HepG2 (cell line): ENCODE results near the gene IGF2. TPM values are rescaled to one million over a fixed set of nuclear protein-coding genes. Genes with fewer than 3 reads are reported as not detected.

ENCODE experiments used
- HMGA1 ChIP-seq: sonication (generic); formaldehyde crosslinking; conservative IDR thresholded peaks from 2 replicates; pipeline ENCODE4 v1.4.0; 2020; ENCODE audit warnings: missing genetic modification reagents
- JARID2 ChIP-seq: sonication (generic); formaldehyde crosslinking; IDR thresholded peaks from 2 replicates; pipeline ENCODE4 v1.8.1; 2023; ENCODE audit warnings: missing genetic modification reagents, inconsistent platforms; ENCODE audit not compliant: insufficient replicate concordance
- MXD1 ChIP-seq: sonication (generic); formaldehyde crosslinking; IDR thresholded peaks from 2 replicates; pipeline ENCODE4 v1.4.0; 2020; ENCODE audit warnings: mild to moderate bottlenecking, missing genetic modification reagents
- PHF8 ChIP-seq: sonication (generic); formaldehyde crosslinking; IDR thresholded peaks from 2 replicates; pipeline ENCODE4 v1.5.0; 2020; ENCODE audit warnings: missing genetic modification reagents
- PPARG ChIP-seq: conservative IDR thresholded peaks from 2 replicates; pipeline ENCODE4 v1.6.1; 2016; ENCODE audit warnings: missing biosample characterization, missing genetic modification reagents
- ZFX ChIP-seq: sonication (generic); formaldehyde crosslinking; IDR thresholded peaks from 2 replicates; pipeline ENCODE4 v1.4.0; 2020; ENCODE audit warnings: mild to moderate bottlenecking, low read depth, missing genetic modification reagents, moderate library complexity
- ZNF329 ChIP-seq: sonication (generic); formaldehyde crosslinking; IDR thresholded peaks from 2 replicates; pipeline ENCODE4 v1.9.0; 2021; ENCODE audit warnings: low read depth, mild to moderate bottlenecking, missing genetic modification reagents
- ZNF383 ChIP-seq: sonication (generic); formaldehyde crosslinking; IDR thresholded peaks from 2 replicates; pipeline ENCODE4 v1.4.0; 2020; ENCODE audit warnings: missing genetic modification reagents, mild to moderate bottlenecking, borderline replicate concordance
- ZNF484 ChIP-seq: sonication (generic); formaldehyde crosslinking; IDR thresholded peaks from 2 replicates; pipeline ENCODE4 v1.5.1; 2020; ENCODE audit warnings: mild to moderate bottlenecking, low read depth, missing genetic modification reagents, borderline replicate concordance
- ZNF749 ChIP-seq: sonication (generic); formaldehyde crosslinking; IDR thresholded peaks from 2 replicates; pipeline ENCODE4 v1.8.0; 2022; ENCODE audit warnings: mild to moderate bottlenecking, missing genetic modification reagents, moderate library complexity, borderline replicate concordance
- ZSCAN20 ChIP-seq: sonication (generic); formaldehyde crosslinking; IDR thresholded peaks from 2 replicates; pipeline ENCODE4 v1.4.0; 2020; ENCODE audit warnings: missing genetic modification reagents, mild to moderate bottlenecking, borderline replicate concordance
- polyA plus RNA-seq, 8 experiments: library from polyadenylated mRNA; depleted of rRNA in 3 of 8; stranded (reverse) in 7 of 8; unstranded in 1 of 8; fragments of >200 nt; fragmentation: Illumina TruSeq in 4 of 8; extraction: Trizol in 4 of 8; gene quantifications; 2 replicates each; pipeline versions ENCODE4 v1.2.1 to v1.2.3, GENCODE V29; 2011 to 2016; ENCODE audit warnings: low read depth in 4 of 8, missing spikeins in 1 of 8, mixed read lengths in 1 of 8; ENCODE audit not compliant: insufficient read depth in 1 of 8
- total RNA-seq, 5 experiments: library from RNA; depleted of rRNA; stranded (reverse); fragments of >200 nt; fragmentation: Illumina TruSeq; extraction: Trizol; gene quantifications; 2 replicates each; pipeline ENCODE4 v1.2.3, GENCODE V29; 2016; ENCODE audit warnings: low read depth in 1 of 5
- TF ChIP-seq, protein P1 (sequence below): sonication (generic); formaldehyde crosslinking; IDR thresholded peaks from 2 replicates; pipeline ENCODE4 v1.4.0; 2020; ENCODE audit warnings: mild to moderate bottlenecking, missing genetic modification reagents
- TF ChIP-seq, protein P2 (sequence below): sonication (generic); formaldehyde crosslinking; IDR thresholded peaks from 2 replicates; pipeline ENCODE4 v1.4.0; 2020; ENCODE audit warnings: missing genetic modification reagents, mild to moderate bottlenecking, borderline replicate concordance
- TF ChIP-seq, protein P3 (sequence below): conservative IDR thresholded peaks from 2 replicates; pipeline ENCODE4 v1.6.1; 2018; ENCODE audit warnings: missing genetic modification reagents
- TF ChIP-seq, protein P4 (sequence below): sonication (generic); formaldehyde crosslinking; IDR thresholded peaks from 2 replicates; pipeline ENCODE4 v1.5.0; 2020; ENCODE audit warnings: missing genetic modification reagents

The IGF2 gene
- total and polyA plus RNA-seq, 2 of the 13 experiments (the other 11 are each of a cell fraction or from before 2014, with no cell fraction given) = 79.1 to 254 TPM

- TF ChIP-seq, protein P1, sequence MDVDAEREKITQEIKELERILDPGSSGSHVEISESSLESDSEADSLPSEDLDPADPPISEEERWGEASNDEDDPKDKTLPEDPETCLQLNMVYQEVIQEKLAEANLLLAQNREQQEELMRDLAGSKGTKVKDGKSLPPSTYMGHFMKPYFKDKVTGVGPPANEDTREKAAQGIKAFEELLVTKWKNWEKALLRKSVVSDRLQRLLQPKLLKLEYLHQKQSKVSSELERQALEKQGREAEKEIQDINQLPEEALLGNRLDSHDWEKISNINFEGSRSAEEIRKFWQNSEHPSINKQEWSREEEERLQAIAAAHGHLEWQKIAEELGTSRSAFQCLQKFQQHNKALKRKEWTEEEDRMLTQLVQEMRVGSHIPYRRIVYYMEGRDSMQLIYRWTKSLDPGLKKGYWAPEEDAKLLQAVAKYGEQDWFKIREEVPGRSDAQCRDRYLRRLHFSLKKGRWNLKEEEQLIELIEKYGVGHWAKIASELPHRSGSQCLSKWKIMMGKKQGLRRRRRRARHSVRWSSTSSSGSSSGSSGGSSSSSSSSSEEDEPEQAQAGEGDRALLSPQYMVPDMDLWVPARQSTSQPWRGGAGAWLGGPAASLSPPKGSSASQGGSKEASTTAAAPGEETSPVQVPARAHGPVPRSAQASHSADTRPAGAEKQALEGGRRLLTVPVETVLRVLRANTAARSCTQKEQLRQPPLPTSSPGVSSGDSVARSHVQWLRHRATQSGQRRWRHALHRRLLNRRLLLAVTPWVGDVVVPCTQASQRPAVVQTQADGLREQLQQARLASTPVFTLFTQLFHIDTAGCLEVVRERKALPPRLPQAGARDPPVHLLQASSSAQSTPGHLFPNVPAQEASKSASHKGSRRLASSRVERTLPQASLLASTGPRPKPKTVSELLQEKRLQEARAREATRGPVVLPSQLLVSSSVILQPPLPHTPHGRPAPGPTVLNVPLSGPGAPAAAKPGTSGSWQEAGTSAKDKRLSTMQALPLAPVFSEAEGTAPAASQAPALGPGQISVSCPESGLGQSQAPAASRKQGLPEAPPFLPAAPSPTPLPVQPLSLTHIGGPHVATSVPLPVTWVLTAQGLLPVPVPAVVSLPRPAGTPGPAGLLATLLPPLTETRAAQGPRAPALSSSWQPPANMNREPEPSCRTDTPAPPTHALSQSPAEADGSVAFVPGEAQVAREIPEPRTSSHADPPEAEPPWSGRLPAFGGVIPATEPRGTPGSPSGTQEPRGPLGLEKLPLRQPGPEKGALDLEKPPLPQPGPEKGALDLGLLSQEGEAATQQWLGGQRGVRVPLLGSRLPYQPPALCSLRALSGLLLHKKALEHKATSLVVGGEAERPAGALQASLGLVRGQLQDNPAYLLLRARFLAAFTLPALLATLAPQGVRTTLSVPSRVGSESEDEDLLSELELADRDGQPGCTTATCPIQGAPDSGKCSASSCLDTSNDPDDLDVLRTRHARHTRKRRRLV (CRISPR knock-in tag) = peak; percentile 22; the same call in 1 of the 2 replicates
- TF ChIP-seq PHF8 (CRISPR knock-in tag) (0 out of 2 replicates have a peak, but pooled peaks have one; percentile 30), ZFX (CRISPR knock-in tag) (peak; percentile 12; the same call in 1 of the 2 replicates), JARID2 (CRISPR knock-in tag) (no peak), ZNF383 (CRISPR knock-in tag) (no peak), MXD1 (CRISPR knock-in tag) (no peak), HMGA1 (no peak), PPARG (CRISPR knock-in tag) (no peak), ZNF329 (0 out of 2 replicates have a peak, but pooled peaks have one; percentile 27), ZNF749 (CRISPR knock-in tag) (peak; percentile 17; the same call in 1 of the 2 replicates), ZNF484 (CRISPR knock-in tag) (no peak), ZSCAN20 (CRISPR knock-in tag) (no peak)
- TF ChIP-seq, protein P2, sequence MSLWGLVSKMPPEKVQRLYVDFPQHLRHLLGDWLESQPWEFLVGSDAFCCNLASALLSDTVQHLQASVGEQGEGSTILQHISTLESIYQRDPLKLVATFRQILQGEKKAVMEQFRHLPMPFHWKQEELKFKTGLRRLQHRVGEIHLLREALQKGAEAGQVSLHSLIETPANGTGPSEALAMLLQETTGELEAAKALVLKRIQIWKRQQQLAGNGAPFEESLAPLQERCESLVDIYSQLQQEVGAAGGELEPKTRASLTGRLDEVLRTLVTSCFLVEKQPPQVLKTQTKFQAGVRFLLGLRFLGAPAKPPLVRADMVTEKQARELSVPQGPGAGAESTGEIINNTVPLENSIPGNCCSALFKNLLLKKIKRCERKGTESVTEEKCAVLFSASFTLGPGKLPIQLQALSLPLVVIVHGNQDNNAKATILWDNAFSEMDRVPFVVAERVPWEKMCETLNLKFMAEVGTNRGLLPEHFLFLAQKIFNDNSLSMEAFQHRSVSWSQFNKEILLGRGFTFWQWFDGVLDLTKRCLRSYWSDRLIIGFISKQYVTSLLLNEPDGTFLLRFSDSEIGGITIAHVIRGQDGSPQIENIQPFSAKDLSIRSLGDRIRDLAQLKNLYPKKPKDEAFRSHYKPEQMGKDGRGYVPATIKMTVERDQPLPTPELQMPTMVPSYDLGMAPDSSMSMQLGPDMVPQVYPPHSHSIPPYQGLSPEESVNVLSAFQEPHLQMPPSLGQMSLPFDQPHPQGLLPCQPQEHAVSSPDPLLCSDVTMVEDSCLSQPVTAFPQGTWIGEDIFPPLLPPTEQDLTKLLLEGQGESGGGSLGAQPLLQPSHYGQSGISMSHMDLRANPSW (CRISPR knock-in tag) = peak; percentile 66; the same call in 1 of the 2 replicates
- TF ChIP-seq, protein P3, sequence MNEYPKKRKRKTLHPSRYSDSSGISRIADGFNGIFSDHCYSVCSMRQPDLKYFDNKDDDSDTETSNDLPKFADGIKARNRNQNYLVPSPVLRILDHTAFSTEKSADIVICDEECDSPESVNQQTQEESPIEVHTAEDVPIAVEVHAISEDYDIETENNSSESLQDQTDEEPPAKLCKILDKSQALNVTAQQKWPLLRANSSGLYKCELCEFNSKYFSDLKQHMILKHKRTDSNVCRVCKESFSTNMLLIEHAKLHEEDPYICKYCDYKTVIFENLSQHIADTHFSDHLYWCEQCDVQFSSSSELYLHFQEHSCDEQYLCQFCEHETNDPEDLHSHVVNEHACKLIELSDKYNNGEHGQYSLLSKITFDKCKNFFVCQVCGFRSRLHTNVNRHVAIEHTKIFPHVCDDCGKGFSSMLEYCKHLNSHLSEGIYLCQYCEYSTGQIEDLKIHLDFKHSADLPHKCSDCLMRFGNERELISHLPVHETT (CRISPR knock-in tag) = no peak
- TF ChIP-seq, protein P4, sequence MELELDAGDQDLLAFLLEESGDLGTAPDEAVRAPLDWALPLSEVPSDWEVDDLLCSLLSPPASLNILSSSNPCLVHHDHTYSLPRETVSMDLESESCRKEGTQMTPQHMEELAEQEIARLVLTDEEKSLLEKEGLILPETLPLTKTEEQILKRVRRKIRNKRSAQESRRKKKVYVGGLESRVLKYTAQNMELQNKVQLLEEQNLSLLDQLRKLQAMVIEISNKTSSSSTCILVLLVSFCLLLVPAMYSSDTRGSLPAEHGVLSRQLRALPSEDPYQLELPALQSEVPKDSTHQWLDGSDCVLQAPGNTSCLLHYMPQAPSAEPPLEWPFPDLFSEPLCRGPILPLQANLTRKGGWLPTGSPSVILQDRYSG (CRISPR knock-in tag) = no peak
Observed at GRCh38 chr11:2137202-2138067, 1.8 kb downstream of the IGF2 start (continued).
